ENCODE data around the gene NRG3.

NRG3 gene

DNA sequence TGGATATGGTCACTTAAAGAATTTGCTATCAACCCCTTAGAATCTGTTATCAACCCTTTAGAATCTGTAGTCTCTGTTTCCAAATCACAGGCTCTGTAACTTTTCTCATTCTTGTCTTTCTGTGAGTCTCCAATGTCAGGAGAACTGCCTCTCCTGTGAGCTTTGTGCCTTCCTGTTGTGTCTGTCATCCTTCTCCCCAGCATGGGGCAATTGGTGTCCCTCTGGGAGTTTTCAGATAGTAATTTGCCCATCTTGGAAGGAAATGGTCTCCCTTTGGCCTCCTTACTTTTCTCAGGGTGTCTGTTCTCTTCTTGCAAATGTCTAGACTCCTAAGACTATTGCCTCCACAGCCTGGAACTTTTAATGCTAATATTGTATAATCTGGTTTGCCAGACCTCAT, 521.9 kb downstream of the NRG3 start:
- no peak overlapping the region for H3K4me2 ChIP-seq (ENCODE audit: low read length)
- H3K4me1 ChIP-seq (ENCODE audit: control insufficient read depth, insufficient read depth, low read length), result no peaks in the 10 kb centered on the region
- H3K4me3 ChIP-seq (ENCODE audit: low read length), result no peak overlapping the region
- no peak overlapping the region for H3K9ac ChIP-seq (ENCODE audit: low read depth, low read length)
- no peaks in the 10 kb centered on the region for H3K27me3 ChIP-seq (ENCODE audit: control insufficient read depth, insufficient read depth, low read length)
- peaks cover 3% of the 10 kb centered on the region for H3K9me3 ChIP-seq (replicated peaks; ENCODE audit: low read length)
- no peaks in the 10 kb centered on the region for H3K36me3 ChIP-seq (ENCODE audit: insufficient read depth, low read length)

GRCh38 chr10:82397854-82398253, 522.9 kb downstream of the NRG3 start:
- no peaks in the 10 kb centered on the region for H3K27me3 ChIP-seq (ENCODE audit: control insufficient read depth, insufficient read depth, low read length)
- H3K9ac ChIP-seq (ENCODE audit: low read depth, low read length), result no peak overlapping the region
- no peaks in the 10 kb centered on the region for H3K36me3 ChIP-seq (ENCODE audit: insufficient read depth, low read length)
- no peak overlapping the region for H3K4me3 ChIP-seq (ENCODE audit: low read length)
- no peaks in the 10 kb centered on the region for H3K4me1 ChIP-seq (ENCODE audit: control insufficient read depth, insufficient read depth, low read length)
- no peak overlapping the region for H3K4me2 ChIP-seq (ENCODE audit: low read length)
- H3K9me3 ChIP-seq (replicated peaks; ENCODE audit: low read length), result peaks cover 3% of the 10 kb centered on the region

DNA sequence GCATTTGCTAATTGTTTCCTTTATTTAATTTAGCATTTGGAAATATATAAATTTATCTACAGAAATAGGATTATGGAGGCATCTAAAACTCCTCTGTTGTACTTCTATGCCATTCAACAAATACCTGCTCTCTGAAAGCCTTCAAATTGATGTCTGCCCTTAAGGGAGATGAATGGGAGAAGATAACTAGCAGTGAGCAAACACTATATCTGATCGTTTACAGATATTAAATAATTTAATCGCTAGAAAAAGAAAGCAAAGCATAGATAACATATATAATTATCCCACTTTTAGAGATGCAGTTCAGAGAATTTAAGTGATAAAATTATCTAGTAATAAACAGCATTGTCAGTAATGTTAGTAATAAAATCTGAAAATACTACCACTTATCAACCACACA, 524.9 kb downstream of the NRG3 start:
- Histone ChIP-seq H3K9ac (ENCODE audit: low read depth, low read length) (no peak overlapping the region), H3K4me3 (ENCODE audit: low read length) (no peak overlapping the region), H3K4me1 (ENCODE audit: control insufficient read depth, insufficient read depth, low read length) (no peaks in the 10 kb centered on the region), H3K27me3 (ENCODE audit: control insufficient read depth, insufficient read depth, low read length) (no peaks in the 10 kb centered on the region), H3K4me2 (ENCODE audit: low read length) (no peak overlapping the region), H3K36me3 (ENCODE audit: insufficient read depth, low read length) (no peaks in the 10 kb centered on the region), H3K9me3 (replicated peaks; ENCODE audit: low read length) (peaks cover 3% of the 10 kb centered on the region)

GRCh38 chr10:82400841-82401240, 525.8 kb downstream of the NRG3 start:
- Histone ChIP-seq H3K9me3 (replicated peaks; ENCODE audit: low read length) (peaks cover 3% of the 10 kb centered on the region), H3K36me3 (ENCODE audit: insufficient read depth, low read length) (no peaks in the 10 kb centered on the region), H3K27me3 (ENCODE audit: control insufficient read depth, insufficient read depth, low read length) (no peaks in the 10 kb centered on the region), H3K9ac (ENCODE audit: low read depth, low read length) (no peak overlapping the region), H3K4me1 (ENCODE audit: control insufficient read depth, insufficient read depth, low read length) (no peaks in the 10 kb centered on the region), H3K4me3 (ENCODE audit: low read length) (no peak overlapping the region), H3K4me2 (ENCODE audit: low read length) (no peak overlapping the region)

GRCh38 chr10:82402906-82403401, 528.0 kb downstream of the NRG3 start:
- H3K36me3 ChIP-seq (ENCODE audit: insufficient read depth, low read length), result no peaks in the 10 kb centered on the region
- H3K4me2 ChIP-seq (ENCODE audit: low read length), result no peak overlapping the region
- H3K27me3 ChIP-seq (ENCODE audit: control insufficient read depth, insufficient read depth, low read length), result no peaks in the 10 kb centered on the region
- no peaks in the 10 kb centered on the region for H3K4me1 ChIP-seq (ENCODE audit: control insufficient read depth, insufficient read depth, low read length)
- H3K9me3 ChIP-seq (replicated peaks; ENCODE audit: low read length), result peaks cover 2% of the 10 kb centered on the region
- H3K4me3 ChIP-seq (ENCODE audit: low read length), result no peak overlapping the region
- no peak overlapping the region for H3K9ac ChIP-seq (ENCODE audit: low read depth, low read length)

- Histone ChIP-seq H3K4me1 (ENCODE audit: control insufficient read depth, insufficient read depth, low read length) (no peaks in the 10 kb centered on the region), H3K9ac (ENCODE audit: low read depth, low read length) (no peak overlapping the region), H3K36me3 (ENCODE audit: insufficient read depth, low read length) (no peaks in the 10 kb centered on the region), H3K27me3 (ENCODE audit: control insufficient read depth, insufficient read depth, low read length) (no peaks in the 10 kb centered on the region), H3K4me3 (ENCODE audit: low read length) (no peak overlapping the region), H3K9me3 (replicated peaks; ENCODE audit: low read length) (peaks cover 3% of the 10 kb centered on the region), H3K4me2 (ENCODE audit: low read length) (no peak overlapping the region)
These were observed 534.7 kb downstream of the NRG3 start for GRCh38 chr10:82409671-82410070.

GRCh38 chr10:82411416-82411815, 536.4 kb downstream of the NRG3 start:
- peaks cover 3% of the 10 kb centered on the region for H3K9me3 ChIP-seq (replicated peaks; ENCODE audit: low read length)
- H3K4me1 ChIP-seq (ENCODE audit: control insufficient read depth, insufficient read depth, low read length), result no peaks in the 10 kb centered on the region
- H3K4me2 ChIP-seq (ENCODE audit: low read length), result no peak overlapping the region
- H3K36me3 ChIP-seq (ENCODE audit: insufficient read depth, low read length), result no peaks in the 10 kb centered on the region
- no peak overlapping the region for H3K9ac ChIP-seq (ENCODE audit: low read depth, low read length)
- no peak overlapping the region for H3K4me3 ChIP-seq (ENCODE audit: low read length)
- no peaks in the 10 kb centered on the region for H3K27me3 ChIP-seq (ENCODE audit: control insufficient read depth, insufficient read depth, low read length)

DNA sequence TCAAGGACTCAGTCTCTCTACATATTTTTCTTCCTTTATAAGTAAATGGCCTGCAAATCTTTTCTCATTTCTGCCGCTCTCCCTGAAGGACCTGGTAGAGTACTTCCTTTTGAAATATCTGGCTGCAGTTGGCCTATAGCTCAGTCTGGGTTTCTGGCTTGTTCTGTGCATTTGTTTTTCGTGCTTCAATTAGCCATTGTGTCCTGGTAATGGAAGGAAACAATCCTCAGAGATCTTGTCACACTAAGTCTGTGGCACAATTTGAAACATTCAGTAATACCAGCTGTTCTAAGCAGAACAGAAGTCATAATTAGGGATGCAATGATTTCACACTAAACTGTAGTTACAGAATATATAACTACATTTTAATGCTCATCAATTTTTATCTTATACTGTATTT, 545.0 kb downstream of the NRG3 start:
- no peak overlapping the region for H3K4me3 ChIP-seq (ENCODE audit: low read length)
- no peaks in the 10 kb centered on the region for H3K4me1 ChIP-seq (ENCODE audit: control insufficient read depth, insufficient read depth, low read length)
- H3K4me2 ChIP-seq (ENCODE audit: low read length), result no peak overlapping the region
- H3K9me3 ChIP-seq (replicated peaks; ENCODE audit: low read length), result no peaks in the 10 kb centered on the region
- no peaks in the 10 kb centered on the region for H3K27me3 ChIP-seq (ENCODE audit: control insufficient read depth, insufficient read depth, low read length)
- H3K9ac ChIP-seq (ENCODE audit: low read depth, low read length), result no peak overlapping the region
- no peaks in the 10 kb centered on the region for H3K36me3 ChIP-seq (ENCODE audit: insufficient read depth, low read length)

- H3K4me3 ChIP-seq (ENCODE audit: low read length), result no peak overlapping the region
These were observed 554.3 kb downstream of the NRG3 start for GRCh38 chr10:82429302-82429701.

GRCh38 chr10:82438277-82438676, 563.3 kb downstream of the NRG3 start:
- no peak overlapping the region for H3K4me3 ChIP-seq (ENCODE audit: low read length)
- H3K36me3 ChIP-seq (ENCODE audit: insufficient read depth, low read length), result no peaks in the 10 kb centered on the region
- no peak overlapping the region for H3K4me2 ChIP-seq (ENCODE audit: low read length)
- no peak overlapping the region for H3K9ac ChIP-seq (ENCODE audit: low read depth, low read length)
- H3K4me1 ChIP-seq (ENCODE audit: control insufficient read depth, insufficient read depth, low read length), result no peaks in the 10 kb centered on the region
- H3K9me3 ChIP-seq (replicated peaks; ENCODE audit: low read length), result no peaks in the 10 kb centered on the region
- no peaks in the 10 kb centered on the region for H3K27me3 ChIP-seq (ENCODE audit: control insufficient read depth, insufficient read depth, low read length)

More at GRCh38 chr10:82429302-82429701, 554.3 kb downstream of the NRG3 start:
- Histone ChIP-seq H3K9ac (ENCODE audit: low read depth, low read length) (no peak overlapping the region), H3K36me3 (ENCODE audit: insufficient read depth, low read length) (no peaks in the 10 kb centered on the region), H3K4me1 (ENCODE audit: control insufficient read depth, insufficient read depth, low read length) (no peaks in the 10 kb centered on the region), H3K4me2 (ENCODE audit: low read length) (no peak overlapping the region), H3K27me3 (ENCODE audit: control insufficient read depth, insufficient read depth, low read length) (no peaks in the 10 kb centered on the region), H3K9me3 (replicated peaks; ENCODE audit: low read length) (no peaks in the 10 kb centered on the region)

DNA sequence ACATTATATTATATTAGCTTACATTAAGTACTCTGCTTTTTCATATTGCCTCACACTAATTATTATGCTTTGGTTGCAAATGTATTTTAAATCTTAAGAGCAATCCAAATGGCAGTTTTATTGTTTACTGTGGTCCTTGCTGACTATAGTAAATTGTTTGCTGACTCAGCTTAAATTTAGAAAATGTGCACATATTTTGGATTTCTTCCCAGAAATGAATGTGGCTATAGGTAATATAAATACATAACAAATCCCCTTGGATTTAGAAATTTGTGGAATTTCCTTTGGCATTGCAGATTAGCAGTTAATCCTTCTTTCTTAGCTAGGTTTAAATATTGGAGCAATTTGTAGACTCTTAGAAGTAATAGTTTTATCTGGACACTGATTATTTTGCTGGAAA, 565.8 kb downstream of the NRG3 start:
- Histone ChIP-seq H3K4me1 (ENCODE audit: control insufficient read depth, insufficient read depth, low read length) (no peaks in the 10 kb centered on the region), H3K4me3 (ENCODE audit: low read length) (no peak overlapping the region), H3K9me3 (replicated peaks; ENCODE audit: low read length) (no peaks in the 10 kb centered on the region), H3K27me3 (ENCODE audit: control insufficient read depth, insufficient read depth, low read length) (no peaks in the 10 kb centered on the region), H3K4me2 (ENCODE audit: low read length) (no peak overlapping the region), H3K9ac (ENCODE audit: low read depth, low read length) (no peak overlapping the region), H3K36me3 (ENCODE audit: insufficient read depth, low read length) (no peaks in the 10 kb centered on the region)

DNA sequence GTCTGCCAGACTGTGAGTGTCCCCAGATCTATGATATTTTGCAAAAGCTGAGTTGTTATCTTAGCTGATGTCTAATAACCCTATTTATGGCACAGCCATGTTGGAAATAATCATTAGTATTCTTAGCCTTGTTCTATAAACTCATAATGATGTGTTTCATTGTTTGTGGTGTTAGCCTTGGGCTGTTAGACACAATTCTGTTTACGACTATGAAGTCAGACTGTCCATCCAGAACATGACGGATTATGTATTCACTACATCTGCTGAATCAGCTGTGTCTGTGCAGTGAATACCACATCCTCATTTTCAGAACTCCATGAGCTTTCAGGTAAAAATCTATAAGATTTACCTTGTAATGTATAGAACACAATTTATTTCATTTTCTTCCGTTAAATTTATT, 577.1 kb downstream of the NRG3 start:
- no peaks in the 10 kb centered on the region for H3K36me3 ChIP-seq (ENCODE audit: insufficient read depth, low read length)
- peaks cover 10% of the 10 kb centered on the region for H3K9me3 ChIP-seq (replicated peaks; ENCODE audit: low read length)
- H3K4me2 ChIP-seq (ENCODE audit: low read length), result no peak overlapping the region
- no peak overlapping the region for H3K9ac ChIP-seq (ENCODE audit: low read depth, low read length)
- H3K27me3 ChIP-seq (ENCODE audit: control insufficient read depth, insufficient read depth, low read length), result no peaks in the 10 kb centered on the region
- H3K4me1 ChIP-seq (ENCODE audit: control insufficient read depth, insufficient read depth, low read length), result no peaks in the 10 kb centered on the region
- H3K4me3 ChIP-seq (ENCODE audit: low read length), result no peak overlapping the region

All from skeletal muscle satellite cell (primary cell).